ENCODE data around the gene PTPN7.

DNA sequence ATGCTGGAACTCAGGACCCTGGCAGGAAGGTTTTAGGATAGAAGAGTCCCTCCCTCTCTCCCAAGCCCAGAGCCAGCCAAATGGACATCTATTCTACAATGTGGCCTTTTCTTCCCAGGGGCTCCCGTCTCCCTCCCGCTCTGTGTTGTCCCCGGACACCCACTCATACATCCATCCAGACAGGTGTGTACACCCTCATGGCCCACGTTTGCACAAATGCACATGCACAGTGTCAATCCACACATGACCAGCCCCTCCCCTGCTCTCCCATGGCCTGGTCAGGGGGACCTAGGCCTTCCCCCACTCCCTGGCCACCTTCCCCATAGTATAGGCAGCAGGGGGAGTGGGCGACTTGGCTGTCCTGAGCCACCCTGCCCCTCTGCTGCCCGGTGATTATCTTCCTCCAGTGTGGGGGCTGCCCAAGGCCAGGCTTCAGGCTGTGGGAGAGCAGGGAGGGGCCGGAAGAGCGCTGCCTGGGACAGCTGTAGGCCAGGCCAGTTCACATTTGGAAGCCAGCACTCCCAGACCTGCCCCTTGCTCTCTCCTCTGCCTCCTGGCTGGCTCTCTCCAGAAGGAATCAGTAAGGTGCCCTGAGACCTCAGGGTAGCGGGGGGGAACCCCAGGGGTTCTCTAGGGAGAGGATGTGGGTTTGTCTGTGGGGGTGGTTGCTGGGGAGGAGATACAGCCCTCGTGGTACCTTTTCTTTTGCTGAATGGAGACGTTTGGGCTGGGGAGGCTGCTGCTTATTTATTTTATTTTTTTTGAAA lies 4.1 kb upstream of the PTPN7 start:
- no peak for TF ChIP-seq CTCF (IDR thresholded peaks at IDR 0.05)
- no peak for TF ChIP-seq POLR2A (IDR thresholded peaks at IDR 0.05)

Measured in Peyer's patch (tissue), 4 donors.